ENCODE results near the gene MXD1.

Gene MXD1

GRCh38 chr2:69983392-69983966, 68.6 kb downstream of the MXD1 start:
- DNase-seq = no peak

DNA sequence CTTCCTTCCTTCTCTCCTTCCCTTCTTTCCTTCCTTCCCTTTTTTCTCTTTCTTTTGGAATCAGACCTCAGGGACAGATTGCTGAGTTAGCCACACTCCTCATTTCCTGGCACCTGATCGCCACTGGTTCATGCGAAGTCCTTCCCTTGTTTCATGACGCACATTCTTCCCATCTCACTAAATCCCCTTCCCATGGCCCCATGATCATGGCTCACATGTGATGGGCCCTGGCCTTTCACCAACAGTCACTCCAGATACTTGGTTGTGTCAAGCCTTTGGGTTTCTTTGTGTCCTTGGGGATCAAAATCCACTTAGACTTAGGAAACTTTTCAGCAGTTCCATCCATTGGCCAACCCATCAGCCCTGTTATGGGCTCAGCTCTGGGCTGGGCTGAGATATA, 70.3 kb downstream of the MXD1 start:
- DNase-seq = no peak

DNA sequence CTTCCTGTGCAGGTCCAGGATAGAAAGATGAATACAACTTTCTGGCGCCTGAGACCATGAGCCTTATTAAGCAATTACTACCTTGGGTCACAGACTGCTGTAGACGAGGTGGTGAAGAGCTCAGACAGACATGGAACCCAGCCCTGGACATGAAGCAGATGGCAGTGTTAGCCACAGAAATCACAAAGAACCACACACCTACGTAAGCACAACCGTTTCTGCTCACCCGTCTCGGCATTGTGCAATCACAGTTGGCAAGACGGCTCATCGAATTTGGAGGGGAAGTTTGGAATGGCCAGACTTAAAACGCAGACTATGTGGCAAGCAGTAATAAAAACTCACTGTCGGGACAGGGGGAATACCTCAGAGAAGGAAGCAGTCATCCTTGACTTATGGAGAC, 70.8 kb downstream of the MXD1 start:
- DNase-seq = no peak

DNA sequence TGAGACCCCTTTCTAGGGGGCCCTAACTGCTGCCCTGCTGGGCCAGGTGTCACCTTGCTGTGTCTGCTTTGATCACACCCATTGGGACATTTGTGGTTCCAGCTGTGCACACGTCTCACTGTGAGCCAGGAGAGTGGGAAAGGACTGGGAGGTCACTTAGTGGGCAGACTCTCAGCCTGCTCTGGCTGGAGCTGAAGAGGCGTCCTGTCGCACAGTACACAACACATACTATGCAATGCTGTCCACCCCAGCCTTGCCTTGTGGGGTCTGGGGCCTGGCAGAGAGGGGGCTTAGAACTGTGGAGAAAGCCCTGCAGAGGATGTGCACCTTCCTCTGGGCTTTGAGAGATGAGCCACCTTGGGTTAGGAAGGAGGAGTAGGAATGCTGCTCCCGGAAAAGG, 71.8 kb downstream of the MXD1 start:
- no peak for DNase-seq

DNA sequence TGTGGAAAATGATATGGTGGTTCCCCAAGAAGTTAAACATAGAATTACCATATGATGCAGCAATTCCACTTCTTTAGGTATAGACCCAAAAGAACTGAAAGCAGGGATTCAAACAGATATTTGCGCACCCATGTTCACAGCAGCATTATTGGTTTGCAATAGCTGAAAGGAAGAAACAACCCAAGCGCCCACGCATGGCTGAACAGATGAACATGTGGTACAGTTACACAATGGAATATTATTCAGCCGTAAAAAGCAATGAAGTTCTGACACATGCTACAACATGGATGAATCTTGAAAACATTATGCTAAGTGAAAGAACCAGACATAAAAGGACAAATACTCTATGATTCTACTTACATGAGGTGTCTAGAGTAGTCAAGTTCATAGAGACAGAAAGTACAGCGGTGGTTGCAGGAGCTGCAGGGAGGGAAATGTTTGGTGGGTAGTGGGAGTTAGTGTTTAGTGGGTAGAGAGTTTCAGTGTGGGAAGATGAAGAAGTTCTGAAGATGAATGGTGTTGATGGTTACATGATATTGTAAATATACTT, 73.3 kb downstream of the MXD1 start:
- peak; percentile 30 for DNase-seq

DNA sequence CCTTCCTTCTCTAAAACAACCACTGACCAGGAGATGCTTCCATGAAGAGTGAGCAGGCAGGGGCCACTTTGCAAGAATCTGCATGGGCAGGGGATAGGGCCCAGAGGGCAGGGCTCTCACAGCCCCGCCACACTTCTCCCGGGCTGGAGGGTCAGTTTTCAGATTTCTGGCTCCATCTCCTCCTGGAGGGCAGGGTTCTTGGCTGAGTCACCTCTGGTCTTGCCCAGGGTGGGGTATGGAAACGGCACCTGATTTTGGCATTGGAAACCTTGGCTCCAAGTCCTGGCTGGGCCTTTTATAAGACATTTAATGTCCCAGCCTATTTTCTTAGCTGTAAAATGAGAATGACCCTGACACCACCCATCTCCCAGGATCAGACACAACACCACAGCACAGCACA, 74.1 kb downstream of the MXD1 start:
- DNase-seq = no peak

DNA sequence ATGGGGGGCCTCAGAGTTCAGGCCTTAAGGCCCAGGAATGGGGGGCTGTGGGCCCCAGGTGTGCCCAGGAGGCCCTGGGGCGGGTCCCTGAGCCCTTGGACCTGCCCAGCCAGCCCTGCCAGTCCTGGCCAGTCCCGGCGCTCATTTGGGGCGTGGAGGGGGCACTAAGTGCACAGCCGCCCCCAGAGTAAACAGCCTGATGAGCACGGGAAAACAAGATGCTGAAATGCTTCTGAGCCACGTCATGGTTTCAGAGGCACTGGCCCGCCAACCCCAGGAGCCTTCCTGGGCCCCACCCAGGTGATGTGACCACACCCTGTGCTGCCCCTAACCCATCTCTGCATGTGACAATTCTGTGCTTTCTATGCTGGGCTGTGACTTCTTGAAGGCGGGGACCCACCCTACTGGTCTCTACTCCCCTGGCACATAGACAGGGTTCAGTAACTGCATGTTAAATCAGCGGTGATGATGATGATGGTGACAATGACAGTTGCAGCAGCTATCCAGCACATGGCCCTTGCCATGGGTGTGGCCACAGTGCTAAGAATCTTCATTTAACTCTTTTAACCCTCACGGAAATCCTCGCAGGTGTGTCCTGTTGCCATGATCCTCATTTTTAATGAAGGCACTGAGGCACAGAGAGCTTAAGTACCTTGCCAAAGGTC, 74.7 kb downstream of the MXD1 start:
- no peak for DNase-seq
